Spleen (tissue), 11 donors: ENCODE data around the gene ANKRD12. TPM values are rescaled to one million over a fixed set of nuclear protein-coding genes. Genes with fewer than 3 reads are reported as not detected.
"Not testable (repeated sequence)": the region's sequence is repeated elsewhere in the genome, so short reads cannot be mapped to it uniquely, and the experiment has no call there.

Experiments used
- DNase-seq: peaks from one replicate; pipeline ENCODE4 v3.0.0-alpha.2; 2020
- H3K27ac ChIP-seq, 8 donors: fragments of 200-600 bp; sonication (generic) in 7 of 8; 1 replicate in 4 of 8; 2 replicates in 4 of 8; pipeline versions ENCODE4 v1.5.0 to v1.8.0; 2016 to 2021; ENCODE audit warnings: inconsistent platforms in 4 of 8, mild to moderate bottlenecking in 4 of 8, moderate library complexity in 1 of 8
- H3K27me3 ChIP-seq, 7 donors: fragments of 200-600 bp; sonication (generic) in 6 of 7; replicated peaks in 1 of 7; 1 replicate in 4 of 7; 2 replicates in 3 of 7; pipeline versions ENCODE4 v1.5.0 to v1.8.0; 2016 to 2021; ENCODE audit warnings: inconsistent platforms in 3 of 7, mild to moderate bottlenecking in 1 of 7
- H3K36me3 ChIP-seq, 6 donors: fragments of 200-600 bp; sonication (generic) in 5 of 6; 1 replicate in 4 of 6; 2 replicates in 2 of 6; pipeline versions ENCODE4 v1.5.0 to v1.8.0; 2016 to 2021; ENCODE audit warnings: inconsistent platforms in 2 of 6
- H3K4me1 ChIP-seq, 6 donors: fragments of 200-600 bp; sonication (generic) in 5 of 6; 1 replicate in 3 of 6; 2 replicates in 3 of 6; pipeline versions ENCODE4 v1.5.0 to v1.8.0; 2016 to 2021; ENCODE audit warnings: inconsistent platforms in 3 of 6
- H3K4me3 ChIP-seq, 8 donors: fragments of 200-600 bp; sonication (generic) in 7 of 8; 1 replicate in 4 of 8; 2 replicates in 4 of 8; pipeline versions ENCODE4 v1.5.0 to v1.8.0; 2016 to 2021; ENCODE audit warnings: inconsistent platforms in 4 of 8, mild to moderate bottlenecking in 4 of 8, moderate library complexity in 2 of 8
- H3K9me3 ChIP-seq, 8 donors: fragments of 200-600 bp; sonication (generic) in 7 of 8; 1 replicate in 4 of 8; 2 replicates in 4 of 8; pipeline versions ENCODE4 v1.5.0 to v1.8.0; 2016 to 2021; ENCODE audit warnings: inconsistent platforms in 4 of 8
- CTCF ChIP-seq, 11 experiments: fragments of 200-600 bp in 7 of 11; fragments of 450-650 bp in 4 of 11; sonication (generic) in 4 of 11; IDR thresholded peaks in 8 of 11; conservative IDR thresholded peaks in 3 of 11; 1 replicate in 7 of 11; 2 replicates in 4 of 11; pipeline versions ENCODE4 v1.4.0 to v1.8.0; 2016 to 2021; ENCODE audit warnings: antibody characterized with exemption in 11 of 11, inconsistent platforms in 4 of 11, mild to moderate bottlenecking in 1 of 11
- POLR2A ChIP-seq, 3 donors: fragments of 450-650 bp; IDR thresholded peaks; one replicate each; pipeline ENCODE4 v1.5.1; 2017; ENCODE audit warnings: antibody characterized with exemption in 3 of 3, mild to moderate bottlenecking in 1 of 3
- POLR2AphosphoS5 ChIP-seq, 3 donors: sonication (generic); formaldehyde crosslinking; IDR thresholded peaks; one replicate each; pipeline ENCODE4 v1.5.1; 2017; ENCODE audit warnings: antibody characterized with exemption in 3 of 3
- WGBS, 5 donors: extraction: QIAGEN DNeasy Blood & Tissue Kit in 3 of 5; methylation state at CpG; one replicate each; pipeline versions ENCODE4 v1.1.5 to v1.1.7; 2013 to 2018; 5-methylcytosine and 5-hydroxymethylcytosine counted together
- intact Hi-C: fragments of 100-400 bp; cut with DNase I; formaldehyde crosslinking; loops from one replicate; pipeline ENCODE4 v1.15.0; 2023; ENCODE audit warnings: low total_unique reads
- polyA plus RNA-seq, 3 donors: library from polyadenylated mRNA; stranded (reverse); fragments of 200-250 nt; gene quantifications; one replicate each; pipeline ENCODE4 v1.2.1, GENCODE V29; 2013
- total RNA-seq, 7 donors: library from RNA; depleted of rRNA in 3 of 7; stranded (reverse); fragments of >200 nt in 3 of 7; fragmentation: NEBNext Ultra II Directional in 4 of 7; extraction: Animal tissue kit (Norgen Biotek cat#: 25700) in 4 of 7; gene quantifications; one replicate each; pipeline versions ENCODE4 v1.1.0 to v1.2.1, GENCODE V29; 2016 to 2021
- donor health status: healthy with polysubstance abuse.
- donor health status: DM: no; HTN: no; CAD: no; lungs with moderate emphysema.
- donor health status: DM: no; HTN: no; CAD: no.
- donor health status: Bipolar disorder and iron deficiency.
- donor health status: healthy.
- donor health status: DM: no; HTN: no; CAD: no.
- donor health status: DM: yes; HTN: yes; CAD: no.

The ANKRD12 gene
- total and polyA plus RNA-seq, 10 donors, result 7.6 to 122 (median 84.4) TPM

DNA sequence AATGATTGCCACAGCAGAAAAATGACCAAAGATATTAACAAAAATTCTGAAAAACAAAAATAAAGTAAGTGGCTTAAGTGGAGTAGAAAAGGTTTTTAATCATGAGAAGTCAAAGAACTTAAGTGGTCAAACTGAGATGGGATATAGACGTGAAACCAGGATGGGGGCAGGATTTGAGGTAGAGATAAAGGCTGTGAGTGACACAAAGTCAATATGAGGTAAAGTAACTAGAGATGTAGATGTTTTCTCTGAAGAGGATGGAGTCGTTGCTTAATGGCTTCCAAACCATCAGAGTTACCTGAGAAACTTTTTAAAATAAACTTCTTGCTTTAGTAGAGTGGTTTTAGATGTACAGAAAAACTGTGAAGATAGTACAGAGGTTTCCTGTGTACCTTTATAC lies 21.2 kb downstream of the ANKRD12 start:
- DNase-seq, result no peak
- WGBS, 5 donors, result 46 to 59% (median 55%) methylated on average over 2 of the region's 2 CpGs
- no peak overlapping the region for H3K27ac ChIP-seq
- intact Hi-C loops, result no loop called here
- peaks cover 0 to 10% (median 8%) of the 10 kb centered on the region in 8 donors for H3K9me3 ChIP-seq
- peaks cover 0 to 18% (median 3%) of the 10 kb centered on the region in 6 donors for H3K36me3 ChIP-seq
- H3K27me3 ChIP-seq, result no peaks in the 10 kb centered on the region
- H3K4me1 ChIP-seq, result peaks cover 8 to 82% (median 57%) of the 10 kb centered on the region in 6 donors
- no peak overlapping the region for H3K4me3 ChIP-seq
- TF ChIP-seq POLR2A (IDR thresholded peaks at IDR 0.05) (no peak), POLR2AphosphoS5 (IDR thresholded peaks at IDR 0.05) (no peak), CTCF (IDR thresholded peaks at IDR 0.05 in 8 of 11, conservative IDR thresholded peaks at IDR 0.05 in 3 of 11) (no peak)

- H3K4me1 ChIP-seq, result peaks cover 8 to 65% (median 35%) of the 10 kb centered on the region in 6 donors
- 86 to 95% (median 89%) methylated on average over 4 of the region's 4 CpGs for WGBS, 5 donors
- no peaks in the 10 kb centered on the region for H3K27me3 ChIP-seq
- no peak overlapping the region for H3K4me3 ChIP-seq
- TF ChIP-seq POLR2A (IDR thresholded peaks at IDR 0.05) (no peak), CTCF (IDR thresholded peaks at IDR 0.05 in 8 of 11, conservative IDR thresholded peaks at IDR 0.05 in 3 of 11) (no peak), POLR2AphosphoS5 (IDR thresholded peaks at IDR 0.05) (no peak)
- intact Hi-C loops, result no loop called here
- DNase-seq, result no peak
- H3K36me3 ChIP-seq, result peaks cover 0 to 18% (median 3%) of the 10 kb centered on the region in 6 donors
- peaks cover 2 to 32% (median 30%) of the 10 kb centered on the region in 8 donors for H3K9me3 ChIP-seq
- H3K27ac ChIP-seq, result no peak overlapping the region
These were observed 23.4 kb downstream of the ANKRD12 start for GRCh38 chr18:9160014-9160413.

DNA sequence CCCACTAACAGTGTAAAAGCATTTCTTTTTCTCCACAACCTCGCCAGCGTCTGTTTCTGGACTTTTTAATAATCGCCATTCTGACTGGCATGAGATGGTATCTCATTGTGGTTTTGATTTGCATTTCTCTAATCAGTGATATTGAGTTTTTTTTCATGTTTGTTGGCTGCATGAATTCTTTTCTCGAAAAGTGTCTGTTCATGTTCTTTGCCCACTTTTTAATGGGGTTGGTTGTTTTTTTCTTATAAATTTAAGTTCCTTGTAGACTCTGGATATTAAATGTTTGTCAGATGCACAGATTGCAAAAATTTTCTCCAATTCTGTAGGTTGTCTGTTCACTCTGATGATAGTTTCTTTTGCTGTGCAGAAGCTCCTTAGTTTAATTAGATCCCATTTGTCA lies 26.1 kb downstream of the ANKRD12 start:
- 94 to 98% (median 96%) methylated on average over 4 of the region's 4 CpGs for WGBS, 5 donors
- Histone ChIP-seq H3K4me1 (peaks cover 8 to 44% (median 21%) of the 10 kb centered on the region in 6 donors), H3K36me3 (peaks cover 0 to 20% (median 3%) of the 10 kb centered on the region in 6 donors), H3K9me3 (peaks cover 2 to 41% (median 38%) of the 10 kb centered on the region in 8 donors)
- DNase-seq, H3K27ac ChIP-seq, H3K4me3 ChIP-seq, H3K27me3 ChIP-seq, intact Hi-C loops: not testable (repeated sequence)

- H3K4me3 ChIP-seq, DNase-seq, H3K27ac ChIP-seq, intact Hi-C loops, H3K27me3 ChIP-seq: not testable (repeated sequence)
- peaks cover 0 to 20% (median 3%) of the 10 kb centered on the region in 6 donors for H3K36me3 ChIP-seq
- peaks cover 0 to 31% (median 8%) of the 10 kb centered on the region in 6 donors for H3K4me1 ChIP-seq
- H3K9me3 ChIP-seq, result peaks cover 2 to 41% (median 38%) of the 10 kb centered on the region in 8 donors
These were observed 27.6 kb downstream of the ANKRD12 start for GRCh38 chr18:9164149-9164548.

DNA sequence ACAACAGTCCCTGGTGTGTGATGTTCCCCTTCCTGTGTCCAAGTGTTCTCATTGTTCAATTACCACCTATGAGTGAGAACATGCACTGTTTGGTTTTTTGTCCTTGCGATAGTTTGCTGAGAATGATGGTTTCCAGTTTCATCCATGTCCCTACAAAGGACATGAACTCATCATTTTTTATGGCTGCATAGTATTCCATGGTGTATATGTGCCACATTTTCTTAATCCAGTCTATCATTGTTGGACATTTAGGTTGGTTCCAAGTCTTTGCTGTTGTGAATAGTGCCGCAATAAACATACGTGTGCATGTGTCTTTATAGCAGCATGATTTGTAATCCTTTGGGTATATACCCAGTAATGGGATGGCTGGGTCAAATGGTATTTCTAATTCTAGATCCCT lies 29.3 kb downstream of the ANKRD12 start:
- Histone ChIP-seq H3K36me3 (peaks cover 0 to 20% (median 0%) of the 10 kb centered on the region in 6 donors), H3K9me3 (peaks cover 2 to 41% (median 38%) of the 10 kb centered on the region in 8 donors), H3K4me1 (peaks cover 0 to 22% (median 2%) of the 10 kb centered on the region in 6 donors)
- H3K27ac ChIP-seq, intact Hi-C loops, H3K4me3 ChIP-seq, H3K27me3 ChIP-seq, DNase-seq: not testable (repeated sequence)
- 92 to 100% (median 98%) methylated on average over 3 of the region's 3 CpGs for WGBS, 5 donors

DNA sequence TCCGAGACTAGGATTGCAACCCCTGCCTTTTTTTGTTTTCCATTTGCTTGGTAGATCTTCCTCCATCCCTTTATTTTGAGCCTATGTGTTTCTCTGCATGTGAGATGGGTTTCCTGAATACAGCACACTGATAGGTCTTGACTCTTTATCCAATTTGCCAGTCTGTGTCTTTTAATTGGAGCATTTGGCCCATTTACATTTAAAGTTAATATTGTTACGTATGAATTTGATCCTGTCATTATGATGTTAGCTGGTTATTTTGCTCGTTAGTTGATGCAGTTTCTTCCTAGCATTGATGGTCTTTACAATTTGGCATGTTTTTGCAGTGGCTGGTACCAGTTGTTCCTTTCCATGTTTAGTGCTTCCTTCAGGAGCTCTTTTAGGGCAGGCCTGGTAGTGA lies 32.9 kb downstream of the ANKRD12 start:
- Histone ChIP-seq H3K4me1 (peaks cover 3 to 49% (median 27%) of the 10 kb centered on the region in 6 donors), H3K9me3 (peaks cover 0 to 15% (median 13%) of the 10 kb centered on the region in 8 donors)
- DNase-seq, intact Hi-C loops, H3K36me3 ChIP-seq, H3K27ac ChIP-seq, H3K27me3 ChIP-seq, H3K4me3 ChIP-seq: not testable (repeated sequence)
- 85 to 94% (median 91%) methylated on average over 2 to 3 of the region's 3 CpGs for WGBS, 5 donors

GRCh38 chr18:9171919-9172318 lies 35.3 kb downstream of the ANKRD12 start:
- H3K9me3 ChIP-seq, intact Hi-C loops, H3K36me3 ChIP-seq, DNase-seq, H3K27ac ChIP-seq, H3K27me3 ChIP-seq, H3K4me3 ChIP-seq: not testable (repeated sequence)
- WGBS, 5 donors, result 65 to 96% (median 92%) methylated on average over 3 of the region's 3 CpGs
- H3K4me1 ChIP-seq, result peaks cover 3 to 73% (median 42%) of the 10 kb centered on the region in 6 donors
